TTC549 (cell line): Measurements from ENCODE around the gene RINL.

Experiments
- FAIRE-seq: peaks from 2 replicates; lab custom pipeline; 2012; peaks lifted over from hg19 to GRCh38; lab: Jason Lieb, UNC

The RINL gene

GRCh38 chr19:38877781-38878574, at the start of gene RINL:
Gene RINL (minus strand): TSS chr19:38878275. CDS start chr19:38876742, 1,533 bp downstream.
- no peak for FAIRE-seq

GRCh38 chr19:38924388-38924787, 46.3 kb upstream of the RINL start:
- no peak for FAIRE-seq

- FAIRE-seq: no peak
Observed at GRCh38 chr19:38922482-38922881, 44.4 kb upstream of the RINL start.

GRCh38 chr19:38921420-38922274, 43.6 kb upstream of the RINL start:
- FAIRE-seq: no peak

GRCh38 chr19:38920602-38921419, 42.7 kb upstream of the RINL start:
- no peak for FAIRE-seq

- FAIRE-seq: no peak
Observed at GRCh38 chr19:38919837-38920601, 41.9 kb upstream of the RINL start.

- FAIRE-seq: no peak
Observed at GRCh38 chr19:38918526-38918925, 40.5 kb upstream of the RINL start.

GRCh38 chr19:38917921-38918491, 39.9 kb upstream of the RINL start:
- no peak for FAIRE-seq

GRCh38 chr19:38917516-38917915, 39.4 kb upstream of the RINL start:
- FAIRE-seq: no peak

GRCh38 chr19:38915329-38916321, 37.5 kb upstream of the RINL start:
- no peak for FAIRE-seq

- no peak for FAIRE-seq
Observed at GRCh38 chr19:38913958-38914357, 35.9 kb upstream of the RINL start.

GRCh38 chr19:38912600-38913514, 34.8 kb upstream of the RINL start:
- FAIRE-seq: no peak

- no peak for FAIRE-seq
Observed at GRCh38 chr19:38911388-38912001, 33.4 kb upstream of the RINL start.

- no peak for FAIRE-seq
Observed at GRCh38 chr19:38910488-38910887, 32.4 kb upstream of the RINL start.

- no peak for FAIRE-seq
Observed at GRCh38 chr19:38908911-38909310, 30.8 kb upstream of the RINL start.

- no peak for FAIRE-seq
Observed at GRCh38 chr19:38907670-38908069, 29.6 kb upstream of the RINL start.

GRCh38 chr19:38907227-38907626, 29.2 kb upstream of the RINL start:
- FAIRE-seq: no peak

- no peak for FAIRE-seq
Observed at GRCh38 chr19:38905620-38906019, 27.5 kb upstream of the RINL start.
